Uterus (tissue), 4 donors: ENCODE results near the gene ANGPTL8. TPM values are rescaled to one million over a fixed set of nuclear protein-coding genes. Genes with fewer than 3 reads are reported as not detected.

Experiments used
- DNase-seq, 2 donors: peaks; one replicate each; pipeline ENCODE4 v3.0.0-alpha.2; 2019 to 2020
- H3K27ac ChIP-seq, 2 donors: fragments of 200-600 bp; sonication (generic); 1 replicate in 1 of 2; 2 replicates in 1 of 2; pipeline ENCODE4 v1.5.1; 2016 to 2018
- H3K27me3 ChIP-seq, 2 donors: fragments of 200-600 bp; sonication (generic); one replicate each; pipeline ENCODE4 v1.5.1; 2018 to 2019; ENCODE audit warnings: control low read depth in 1 of 2
- H3K36me3 ChIP-seq, 2 donors: fragments of 200-600 bp; sonication (generic); one replicate each; pipeline ENCODE4 v1.5.1; 2019; ENCODE audit warnings: control low read depth in 1 of 2
- H3K4me1 ChIP-seq, 2 donors: fragments of 200-600 bp; sonication (generic); one replicate each; pipeline ENCODE4 v1.5.1; 2018 to 2019; ENCODE audit warnings: control low read depth in 1 of 2
- H3K4me3 ChIP-seq, 2 donors: fragments of 200-600 bp; sonication (generic); 1 replicate in 1 of 2; 2 replicates in 1 of 2; pipeline ENCODE4 v1.5.1; 2018 to 2019; ENCODE audit warnings: mild to moderate bottlenecking in 1 of 2
- H3K9me3 ChIP-seq, 2 donors: fragments of 200-600 bp; sonication (generic); one replicate each; pipeline ENCODE4 v1.5.1; 2019; ENCODE audit warnings: control low read depth in 1 of 2
- POLR2A ChIP-seq, 2 donors: fragments of 450-650 bp; IDR thresholded peaks; one replicate each; pipeline ENCODE4 v1.6.1; 2016; ENCODE audit warnings: antibody characterized with exemption in 2 of 2, mild to moderate bottlenecking in 1 of 2, moderate library complexity in 1 of 2
- intact Hi-C: fragments of 100-400 bp; cut with DNase I; formaldehyde crosslinking; loops from one replicate; pipeline ENCODE4 v1.15.1; 2023; ENCODE audit warnings: low total_unique reads
- total RNA-seq, 4 donors: library from RNA; depleted of rRNA in 3 of 4; stranded (reverse); fragments of >200 nt in 3 of 4; gene quantifications; one replicate each; pipeline versions ENCODE4 v1.1.0 to v1.2.4, GENCODE V29; 2014 to 2023
- TF ChIP-seq, protein P1 (sequence below), 4 experiments: fragments of 200-600 bp in 2 of 4; fragments of 450-650 bp in 2 of 4; sonication (generic) in 2 of 4; IDR thresholded peaks; one replicate each; pipeline ENCODE4 v1.5.1; 2016 to 2019; ENCODE audit warnings: antibody characterized with exemption in 4 of 4, mild to moderate bottlenecking in 2 of 4, moderate library complexity in 1 of 4
- donor health status: DM: yes; HTN: yes; CAD: no.

The ANGPTL8 gene
- total RNA-seq, 4 donors from 2014 or later = 3.0 TPM; not detected in 3

- no peak overlapping the region for H3K4me3 ChIP-seq
- no peaks in the 10 kb centered on the region for H3K9me3 ChIP-seq
- no peaks in the 10 kb centered on the region for H3K4me1 ChIP-seq
- DNase-seq = no peak
- intact Hi-C loops = no loop called here
- H3K27ac ChIP-seq = no peak overlapping the region
- no peaks in the 10 kb centered on the region for H3K36me3 ChIP-seq
- no peaks in the 10 kb centered on the region for H3K27me3 ChIP-seq
- TF ChIP-seq, protein P1, sequence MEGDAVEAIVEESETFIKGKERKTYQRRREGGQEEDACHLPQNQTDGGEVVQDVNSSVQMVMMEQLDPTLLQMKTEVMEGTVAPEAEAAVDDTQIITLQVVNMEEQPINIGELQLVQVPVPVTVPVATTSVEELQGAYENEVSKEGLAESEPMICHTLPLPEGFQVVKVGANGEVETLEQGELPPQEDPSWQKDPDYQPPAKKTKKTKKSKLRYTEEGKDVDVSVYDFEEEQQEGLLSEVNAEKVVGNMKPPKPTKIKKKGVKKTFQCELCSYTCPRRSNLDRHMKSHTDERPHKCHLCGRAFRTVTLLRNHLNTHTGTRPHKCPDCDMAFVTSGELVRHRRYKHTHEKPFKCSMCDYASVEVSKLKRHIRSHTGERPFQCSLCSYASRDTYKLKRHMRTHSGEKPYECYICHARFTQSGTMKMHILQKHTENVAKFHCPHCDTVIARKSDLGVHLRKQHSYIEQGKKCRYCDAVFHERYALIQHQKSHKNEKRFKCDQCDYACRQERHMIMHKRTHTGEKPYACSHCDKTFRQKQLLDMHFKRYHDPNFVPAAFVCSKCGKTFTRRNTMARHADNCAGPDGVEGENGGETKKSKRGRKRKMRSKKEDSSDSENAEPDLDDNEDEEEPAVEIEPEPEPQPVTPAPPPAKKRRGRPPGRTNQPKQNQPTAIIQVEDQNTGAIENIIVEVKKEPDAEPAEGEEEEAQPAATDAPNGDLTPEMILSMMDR (IDR thresholded peaks at IDR 0.05) = no peak
- no peak for TF ChIP-seq POLR2A (IDR thresholded peaks at IDR 0.05)
Observed at GRCh38 chr19:11221082-11221598, 18.3 kb upstream of the ANGPTL8 start.

- intact Hi-C loops = no loop called here
- no peak for TF ChIP-seq POLR2A (IDR thresholded peaks at IDR 0.05)
- TF ChIP-seq, protein P1 (IDR thresholded peaks at IDR 0.05) = no peak
- no peaks in the 10 kb centered on the region for H3K36me3 ChIP-seq
Observed at GRCh38 chr19:11223200-11223599, 16.2 kb upstream of the ANGPTL8 start.

GRCh38 chr19:11224429-11224828, 15.0 kb upstream of the ANGPTL8 start:
- Histone ChIP-seq H3K36me3 (no peaks in the 10 kb centered on the region), H3K4me3 (no peak overlapping the region), H3K4me1 (no peaks in the 10 kb centered on the region), H3K9me3 (no peaks in the 10 kb centered on the region), H3K27ac (no peak overlapping the region), H3K27me3 (no peaks in the 10 kb centered on the region)
- intact Hi-C loops = no loop called here
- no peak for DNase-seq
- TF ChIP-seq, protein P1 (IDR thresholded peaks at IDR 0.05) = no peak
- no peak for TF ChIP-seq POLR2A (IDR thresholded peaks at IDR 0.05)

More at GRCh38 chr19:11223200-11223599, 16.2 kb upstream of the ANGPTL8 start:
- no peak for DNase-seq
- Histone ChIP-seq H3K4me1 (no peaks in the 10 kb centered on the region), H3K27ac (no peak overlapping the region), H3K9me3 (no peaks in the 10 kb centered on the region), H3K4me3 (no peak overlapping the region), H3K27me3 (no peaks in the 10 kb centered on the region)

DNA sequence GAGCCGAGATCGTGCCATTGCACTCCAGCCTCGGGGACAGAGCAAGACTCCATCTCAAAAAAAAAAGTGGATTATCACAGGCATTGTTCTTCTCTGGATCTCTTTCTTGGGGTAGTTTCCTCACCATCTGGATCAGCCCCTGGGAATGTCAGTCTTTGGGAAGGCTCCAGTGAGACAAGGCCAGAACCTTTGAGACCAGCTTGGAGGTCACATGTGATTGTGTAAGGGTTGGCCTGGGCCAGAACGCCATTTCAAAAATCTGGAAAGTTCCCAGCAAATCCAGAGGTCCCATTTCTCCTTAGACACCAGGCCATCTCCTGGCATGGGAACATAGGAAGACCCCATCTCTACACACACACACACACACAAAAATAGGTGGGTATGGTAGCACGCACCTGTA, 14.2 kb upstream of the ANGPTL8 start:
- intact Hi-C loops = no loop called here
- no peaks in the 10 kb centered on the region for H3K36me3 ChIP-seq

DNA sequence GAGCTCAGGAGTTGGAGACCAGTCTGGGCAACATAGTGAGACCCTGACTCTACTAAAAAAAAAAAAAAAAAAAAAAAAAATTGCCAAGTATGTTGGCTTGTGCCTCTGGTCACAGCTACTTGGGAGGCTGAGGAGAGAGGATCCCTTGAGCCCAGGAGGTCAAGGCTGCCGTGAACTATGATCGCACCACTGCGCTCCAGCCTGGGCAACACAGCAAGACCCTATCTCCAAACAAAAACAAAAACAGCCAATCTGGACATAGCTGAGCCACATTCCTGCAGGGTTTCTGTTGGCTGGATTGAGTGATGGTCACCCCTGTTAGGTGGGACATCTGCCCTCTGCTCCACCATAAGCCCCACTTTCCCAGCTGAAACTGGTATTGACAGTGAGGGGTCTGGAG, 13.6 kb upstream of the ANGPTL8 start:
- no peak for DNase-seq
- H3K27me3 ChIP-seq = no peaks in the 10 kb centered on the region
- no peaks in the 10 kb centered on the region for H3K9me3 ChIP-seq
- no peak overlapping the region for H3K27ac ChIP-seq
- H3K4me3 ChIP-seq = no peak overlapping the region
- intact Hi-C loops = no loop called here
- no peaks in the 10 kb centered on the region for H3K36me3 ChIP-seq
- TF ChIP-seq, protein P1 (IDR thresholded peaks at IDR 0.05) = no peak
- TF ChIP-seq POLR2A (IDR thresholded peaks at IDR 0.05) = no peak
- no peaks in the 10 kb centered on the region for H3K4me1 ChIP-seq

More for the DNA sequence above, 14.2 kb upstream of the ANGPTL8 start:
- TF ChIP-seq, protein P1 (IDR thresholded peaks at IDR 0.05) = no peak
- TF ChIP-seq POLR2A (IDR thresholded peaks at IDR 0.05) = no peak
- DNase-seq = no peak
- Histone ChIP-seq H3K4me3 (no peak overlapping the region), H3K27me3 (no peaks in the 10 kb centered on the region), H3K4me1 (no peaks in the 10 kb centered on the region), H3K27ac (no peak overlapping the region), H3K9me3 (no peaks in the 10 kb centered on the region)
